ENCODE measurements around the gene BRD1.

Gene BRD1

GRCh38 chr22:49751966-49752597 is 75.6 kb downstream of the BRD1 start:
- DNase-seq (ENCODE audit: low read depth) = no peak

DNA sequence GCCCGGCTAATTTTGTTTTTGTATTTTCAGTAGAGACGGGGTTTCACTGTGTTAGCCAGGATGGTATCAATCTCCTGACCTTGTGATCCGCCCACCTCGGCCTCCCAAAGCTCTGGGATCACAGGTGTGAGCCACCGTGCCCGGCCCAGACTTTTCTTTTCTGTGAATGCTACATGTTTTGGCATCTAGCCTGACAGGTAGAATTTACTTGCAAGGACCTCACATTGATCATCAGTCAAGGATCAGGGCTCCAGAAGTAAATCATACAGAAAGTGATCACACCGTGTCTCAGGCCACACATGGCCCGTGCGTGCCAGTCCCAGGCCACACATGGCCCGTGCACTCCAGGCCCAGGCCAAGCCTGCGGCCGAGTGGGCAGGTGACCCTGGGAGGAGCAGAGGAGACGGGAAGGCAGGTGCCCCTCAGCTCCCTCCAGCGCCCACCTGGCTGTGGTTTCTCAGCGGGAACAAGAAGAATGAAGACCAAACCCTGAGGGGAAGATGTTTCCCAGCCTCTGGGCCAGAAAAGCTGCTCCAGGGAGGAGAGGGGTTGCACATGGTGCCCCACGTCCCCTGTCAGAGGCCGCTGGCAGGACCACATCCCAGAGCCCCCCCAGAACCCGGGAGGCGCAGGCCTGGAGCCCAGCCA is 76.2 kb downstream of the BRD1 start:
- DNase-seq (ENCODE audit: low read depth) = no peak

- DNase-seq (ENCODE audit: low read depth) = no peak
These were observed 77.7 kb downstream of the BRD1 start for GRCh38 chr22:49749885-49750510.

DNA sequence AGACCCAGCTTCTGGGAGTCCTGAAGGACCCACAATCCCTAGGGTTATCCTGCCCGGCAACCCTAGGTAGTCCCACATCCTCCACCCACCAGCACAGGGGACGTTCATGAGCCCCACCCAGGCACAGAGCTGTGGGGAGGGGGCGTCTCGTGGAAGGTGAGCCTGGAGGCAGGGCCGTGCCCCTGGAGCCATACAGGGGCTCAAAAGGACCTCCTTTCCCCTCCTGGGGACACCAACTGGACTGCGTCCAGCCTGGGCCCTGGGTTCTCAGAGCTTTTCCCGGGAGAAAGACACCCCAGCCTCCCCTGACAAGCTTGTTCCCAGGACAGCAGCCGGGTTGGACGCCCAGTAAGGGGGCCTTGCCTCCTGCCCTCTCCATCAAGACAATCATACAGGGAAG is 78.4 kb downstream of the BRD1 start:
- DNase-seq (ENCODE audit: low read depth) = no peak

GRCh38 chr22:49748514-49748913 is 79.2 kb downstream of the BRD1 start:
- DNase-seq (ENCODE audit: low read depth) = no peak

GRCh38 chr22:49747716-49748115 is 80.0 kb downstream of the BRD1 start:
- no peak for DNase-seq (ENCODE audit: low read depth)

DNA sequence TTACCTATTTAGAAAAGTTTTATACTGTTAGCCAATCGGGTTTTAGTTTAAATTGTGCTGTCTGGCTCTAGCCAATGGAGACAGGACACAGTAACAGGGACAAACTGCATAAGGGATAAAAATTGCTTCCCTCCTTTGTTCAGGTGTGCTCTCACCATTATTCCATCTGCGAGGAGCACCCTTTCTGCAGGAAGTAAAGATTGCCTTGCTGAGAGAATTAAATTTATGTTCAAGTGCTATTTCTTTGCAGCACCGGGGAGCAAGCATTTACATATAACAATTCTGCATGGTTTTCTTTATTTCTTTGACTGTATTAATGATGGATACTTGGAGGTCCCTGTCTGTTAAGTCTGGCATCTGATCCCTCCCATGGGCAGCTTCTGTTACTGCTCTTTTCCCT is 80.5 kb downstream of the BRD1 start:
- no peak for DNase-seq (ENCODE audit: low read depth)

DNA sequence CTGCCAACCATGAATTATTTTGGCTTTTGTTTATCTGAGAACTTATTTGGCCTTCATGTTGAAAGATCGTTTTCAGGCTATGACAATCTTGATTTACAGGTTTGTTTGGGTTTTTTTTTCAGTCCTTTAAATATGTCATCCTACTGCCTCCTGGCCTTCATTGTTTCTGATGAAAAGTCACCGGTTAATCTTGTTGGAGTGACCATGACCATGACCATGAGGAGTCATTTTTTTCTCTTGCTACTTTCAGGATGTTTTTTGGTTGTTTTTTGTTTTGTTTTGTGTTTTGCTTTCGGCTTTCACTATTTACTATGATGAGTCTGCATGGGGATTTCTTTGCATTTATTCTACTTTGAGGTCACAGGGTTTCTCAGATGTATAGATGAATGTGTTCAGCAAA is 81.6 kb downstream of the BRD1 start:
- DNase-seq (ENCODE audit: low read depth) = no peak

GRCh38 chr22:49740242-49740641 is 87.4 kb downstream of the BRD1 start:
- no peak for DNase-seq (ENCODE audit: low read depth)

DNA sequence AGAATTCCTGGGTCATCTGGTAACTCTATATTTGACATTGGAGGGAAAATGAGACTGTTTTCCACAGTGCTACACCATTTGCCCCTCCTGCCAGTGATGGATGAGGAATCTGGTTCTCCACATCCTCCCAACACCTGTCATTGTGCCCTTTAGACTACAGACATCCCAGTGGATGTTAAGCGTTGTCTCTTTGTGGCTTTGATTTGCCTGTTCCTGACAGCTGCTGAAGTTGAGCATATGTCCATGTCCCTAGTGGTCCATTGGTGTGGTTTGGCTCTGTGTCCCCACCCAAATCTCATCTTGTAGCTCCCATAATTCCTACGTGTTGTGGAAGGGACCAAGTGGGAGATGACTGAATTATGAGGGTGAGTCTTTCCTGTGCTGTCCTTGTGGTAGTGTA is 88.5 kb downstream of the BRD1 start:
- DNase-seq (ENCODE audit: low read depth) = no peak

DNA sequence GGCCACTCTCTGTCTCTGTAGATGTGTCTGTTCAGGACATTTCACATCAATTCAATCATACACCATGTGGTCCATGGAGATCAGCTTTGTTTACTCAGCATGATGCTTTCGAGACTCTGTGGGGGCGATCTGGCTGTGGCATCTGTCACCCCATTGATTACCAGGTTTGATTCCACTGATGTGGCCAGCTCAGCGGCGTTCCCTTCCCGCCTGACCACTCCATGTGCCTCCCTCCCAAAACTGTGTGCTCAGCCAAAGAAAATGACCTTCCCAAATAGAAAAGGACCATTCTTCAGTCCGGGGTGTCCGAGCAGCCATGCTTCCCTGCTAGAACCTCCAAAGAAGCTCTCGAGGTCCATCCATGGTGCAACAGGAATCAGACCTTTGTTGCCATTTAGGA is 89.1 kb downstream of the BRD1 start:
- DNase-seq (ENCODE audit: low read depth) = no peak

DNA sequence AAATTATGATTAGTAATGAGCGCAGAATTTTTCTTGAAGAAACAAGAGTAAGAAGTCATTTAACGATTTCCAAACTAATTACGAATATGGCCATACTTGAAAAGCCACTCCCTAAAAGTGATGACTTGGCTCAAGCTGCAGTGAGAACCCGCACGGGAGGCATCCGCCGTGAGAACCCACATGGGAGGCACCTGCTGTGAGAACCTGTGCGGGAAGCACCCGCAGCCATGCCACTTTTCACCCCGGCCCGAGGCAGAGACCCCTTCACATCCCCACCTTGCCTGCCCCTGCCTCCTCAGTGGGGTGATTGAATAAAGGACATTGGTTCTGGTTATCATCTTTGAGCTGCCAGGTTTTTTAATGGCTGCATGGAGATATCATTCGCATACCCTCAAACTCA is 89.7 kb downstream of the BRD1 start:
- DNase-seq (ENCODE audit: low read depth) = no peak

DNA sequence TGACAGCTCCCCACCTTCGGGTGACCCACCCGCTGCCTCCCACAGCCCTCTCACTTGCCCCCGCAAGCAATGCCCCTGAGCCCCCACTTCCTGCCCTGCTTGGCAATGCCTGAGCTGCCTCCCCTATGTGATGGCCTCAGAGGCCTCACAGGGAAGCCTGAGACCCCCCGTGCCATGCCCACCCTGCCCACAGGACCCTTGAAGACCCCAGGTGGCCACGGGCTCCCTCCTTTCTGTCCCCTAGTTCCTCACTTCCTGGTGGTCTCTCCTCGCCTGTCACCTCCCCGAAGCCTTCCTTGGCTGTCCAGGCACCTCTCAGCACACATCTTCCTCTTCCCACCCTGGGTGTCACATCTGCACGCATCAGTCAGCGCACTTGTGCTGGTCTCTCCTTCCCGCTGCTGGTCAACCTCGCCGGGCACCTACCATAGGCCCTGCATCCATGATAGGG is 90.5 kb downstream of the BRD1 start:
- no peak for DNase-seq (ENCODE audit: low read depth)

DNA sequence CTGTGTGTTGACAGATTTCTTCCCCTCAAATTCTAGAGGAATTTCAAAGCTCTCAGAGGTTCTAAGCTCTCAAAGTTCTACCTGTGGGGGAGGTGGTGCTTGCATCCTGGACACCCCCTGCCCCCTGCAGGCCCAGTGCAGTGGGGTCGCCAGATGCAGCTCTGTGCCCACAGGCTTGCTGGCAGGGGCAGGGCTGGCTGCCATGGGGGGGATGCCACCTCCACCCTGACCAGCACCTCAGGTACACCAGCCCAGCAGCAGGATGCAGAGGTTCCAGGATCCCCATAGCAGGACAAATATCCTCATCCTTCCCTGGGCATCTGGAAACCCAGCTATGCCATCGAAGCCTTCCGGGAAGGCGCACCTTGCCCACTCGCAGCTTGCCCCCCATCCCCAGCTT is 91.1 kb downstream of the BRD1 start:
- no peak for DNase-seq (ENCODE audit: low read depth)

GRCh38 chr22:49735901-49736421 is 91.7 kb downstream of the BRD1 start:
- DNase-seq (ENCODE audit: low read depth) = no peak

DNA sequence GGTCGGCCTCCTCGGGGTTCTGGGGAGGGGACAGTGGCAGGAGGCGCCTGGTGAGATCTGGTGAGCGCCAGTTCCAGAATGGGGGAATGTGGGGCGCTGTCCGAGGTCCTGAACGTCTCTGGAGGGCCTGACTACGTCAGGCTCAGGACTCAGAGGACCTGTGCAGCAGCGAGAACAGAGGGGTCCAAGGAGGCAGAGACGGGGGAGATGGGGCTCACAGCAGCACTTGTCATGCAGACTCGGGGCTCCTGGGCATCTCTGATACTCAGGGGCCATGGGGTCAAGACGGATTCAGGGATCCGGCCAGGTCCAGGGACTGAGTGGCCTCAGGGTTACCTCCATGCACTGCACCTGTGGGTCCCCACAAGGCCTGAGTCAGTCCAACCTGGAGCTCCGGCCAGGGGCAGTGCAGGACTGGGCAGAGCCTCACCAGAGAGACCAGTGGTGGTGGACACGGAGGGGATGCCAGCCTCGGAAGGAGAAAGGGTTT is 92.2 kb downstream of the BRD1 start:
- peak; percentile 2 for DNase-seq (ENCODE audit: low read depth)

GRCh38 chr22:49734882-49735281 is 92.8 kb downstream of the BRD1 start:
- DNase-seq (ENCODE audit: low read depth) = no peak

DNA sequence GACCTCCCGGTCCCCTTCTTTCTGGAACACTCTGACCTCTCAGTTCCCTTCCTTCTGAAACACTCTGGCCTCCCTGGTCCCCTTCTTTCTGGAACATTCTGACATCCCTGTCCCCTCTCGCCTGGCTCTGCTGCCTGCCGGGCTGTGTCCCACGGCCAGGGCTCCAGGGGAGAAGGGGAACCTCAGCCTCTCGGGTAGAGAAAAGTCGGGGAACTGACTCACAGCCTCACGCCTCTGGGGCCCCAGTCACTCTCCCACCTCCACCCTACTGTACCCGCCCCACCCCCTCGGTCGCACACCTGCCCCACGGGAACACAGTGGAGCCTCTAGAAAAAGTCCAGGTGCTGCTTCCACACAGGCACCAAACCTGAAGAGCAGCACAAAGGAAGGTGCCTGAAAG is 93.3 kb downstream of the BRD1 start:
- no peak for DNase-seq (ENCODE audit: low read depth)

DNA sequence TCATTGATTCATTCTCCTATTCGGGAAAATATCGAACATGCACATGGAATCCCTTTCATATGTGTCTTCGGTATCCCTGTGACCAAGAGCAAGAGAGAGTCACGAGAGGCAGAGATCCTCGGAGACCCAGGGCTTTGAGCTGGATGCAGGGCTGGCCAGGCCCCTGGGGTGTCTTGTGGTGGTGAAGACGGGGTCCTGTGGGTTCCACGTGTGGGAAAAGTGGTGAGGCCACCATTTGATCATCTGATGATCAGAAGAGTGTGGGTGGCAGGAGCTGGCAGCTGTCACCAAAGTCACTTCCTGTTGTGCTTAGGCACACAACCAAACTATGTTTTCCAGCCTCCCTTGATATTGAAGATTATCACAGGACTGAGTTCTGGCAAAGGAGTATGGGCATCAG is 94.0 kb downstream of the BRD1 start:
- DNase-seq (ENCODE audit: low read depth) = no peak

DNA sequence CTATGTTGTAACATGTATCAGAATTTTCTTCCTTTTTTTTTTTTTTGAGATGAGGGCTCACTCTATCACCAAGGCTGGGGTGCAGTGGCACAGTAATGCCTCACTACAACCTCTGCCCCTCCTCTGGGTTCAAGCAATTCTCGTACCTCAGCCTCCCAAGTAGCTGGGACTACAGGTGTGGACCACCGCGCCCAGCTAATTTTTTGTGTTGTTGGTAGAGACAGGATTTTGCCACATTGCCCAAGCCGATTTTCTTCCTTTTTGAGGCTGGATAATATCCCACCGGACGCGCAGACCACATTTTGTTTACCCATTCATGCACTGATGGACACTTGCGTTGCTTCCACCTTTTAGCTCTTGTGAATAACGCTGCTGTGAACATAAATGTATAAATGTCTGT is 97.0 kb downstream of the BRD1 start:
- no peak for DNase-seq (ENCODE audit: low read depth)

DNA sequence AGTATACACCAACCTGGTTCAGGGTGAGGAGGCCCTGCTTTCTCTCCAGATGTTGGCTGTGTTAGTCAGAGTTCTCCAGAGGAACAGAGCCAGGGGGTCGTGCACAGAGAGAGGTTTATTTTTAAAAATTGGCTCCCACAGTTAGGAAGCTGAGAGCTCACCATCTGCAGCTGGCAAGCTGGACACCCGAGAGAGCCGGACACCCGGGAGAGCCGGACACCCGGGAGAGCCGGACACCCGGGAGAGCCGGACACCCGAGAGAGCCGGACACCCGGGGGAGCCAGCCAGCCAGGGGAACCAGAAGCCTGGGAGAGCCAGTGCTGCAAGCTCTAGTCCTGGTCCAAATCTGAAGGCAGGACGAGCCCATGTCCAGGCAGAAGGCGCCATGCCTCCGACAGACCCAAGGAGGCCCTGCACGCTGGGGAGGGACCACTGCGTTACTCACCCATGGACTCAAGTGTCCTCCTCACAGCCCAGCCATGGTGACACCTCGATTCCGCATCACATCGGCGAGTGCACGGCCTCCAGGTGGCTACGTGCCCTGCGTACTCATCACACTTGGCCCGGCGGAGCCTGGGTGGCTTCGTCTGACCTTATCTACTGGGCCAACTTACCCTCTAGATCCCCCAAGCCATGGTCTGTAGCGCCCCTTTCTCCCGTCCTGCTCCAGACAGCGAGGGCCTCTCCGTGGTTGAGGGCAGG is 99.0 kb downstream of the BRD1 start:
- no peak for DNase-seq (ENCODE audit: low read depth)

DNA sequence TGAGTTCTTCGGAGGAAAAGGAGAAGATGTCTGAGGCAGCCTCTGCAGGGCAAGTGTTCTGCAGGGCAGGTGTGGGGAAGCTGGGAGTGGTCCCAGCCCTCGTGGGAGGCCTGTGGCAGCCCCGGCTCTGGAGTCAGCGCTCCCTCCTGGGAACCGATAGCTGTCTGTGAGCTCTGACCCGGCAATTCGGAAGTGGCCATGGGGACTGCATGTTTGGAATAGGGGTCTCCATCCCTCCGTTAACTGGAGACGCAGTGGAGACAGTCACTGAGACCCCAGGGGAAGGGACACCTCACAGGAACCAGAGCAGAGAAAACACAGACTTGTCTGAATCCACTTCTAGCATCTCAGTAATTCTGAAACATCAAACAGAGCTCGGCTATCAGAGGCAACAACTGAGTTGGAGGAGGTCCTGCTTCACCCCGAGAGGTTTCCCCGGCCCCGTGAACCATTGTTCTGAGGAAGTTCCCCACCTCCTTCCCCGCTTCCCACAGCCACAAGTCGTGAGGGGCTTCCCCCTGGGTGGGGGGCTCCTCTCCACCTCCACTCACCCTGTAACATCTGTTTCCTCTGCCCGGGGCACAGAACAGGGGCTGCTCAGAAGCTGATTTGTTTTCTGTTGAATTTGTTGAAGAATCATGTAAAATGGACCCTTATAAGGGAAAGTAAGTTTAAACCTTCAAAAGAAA is 99.6 kb downstream of the BRD1 start:
- DNase-seq (ENCODE audit: low read depth) = no peak
